ENCODE results near the gene NAA80. TPM values are rescaled to one million over a fixed set of nuclear protein-coding genes. Genes with fewer than 3 reads are reported as not detected.
A peak's percentile ranks its signal among the peaks of the same experiment; 100 is the strongest.

The NAA80 gene
- total and polyA plus RNA-seq, 2 of the 13 experiments (the other 11 are each of a cell fraction or from before 2014, with no cell fraction given), result 3.4 to 8.7 TPM

DNA sequence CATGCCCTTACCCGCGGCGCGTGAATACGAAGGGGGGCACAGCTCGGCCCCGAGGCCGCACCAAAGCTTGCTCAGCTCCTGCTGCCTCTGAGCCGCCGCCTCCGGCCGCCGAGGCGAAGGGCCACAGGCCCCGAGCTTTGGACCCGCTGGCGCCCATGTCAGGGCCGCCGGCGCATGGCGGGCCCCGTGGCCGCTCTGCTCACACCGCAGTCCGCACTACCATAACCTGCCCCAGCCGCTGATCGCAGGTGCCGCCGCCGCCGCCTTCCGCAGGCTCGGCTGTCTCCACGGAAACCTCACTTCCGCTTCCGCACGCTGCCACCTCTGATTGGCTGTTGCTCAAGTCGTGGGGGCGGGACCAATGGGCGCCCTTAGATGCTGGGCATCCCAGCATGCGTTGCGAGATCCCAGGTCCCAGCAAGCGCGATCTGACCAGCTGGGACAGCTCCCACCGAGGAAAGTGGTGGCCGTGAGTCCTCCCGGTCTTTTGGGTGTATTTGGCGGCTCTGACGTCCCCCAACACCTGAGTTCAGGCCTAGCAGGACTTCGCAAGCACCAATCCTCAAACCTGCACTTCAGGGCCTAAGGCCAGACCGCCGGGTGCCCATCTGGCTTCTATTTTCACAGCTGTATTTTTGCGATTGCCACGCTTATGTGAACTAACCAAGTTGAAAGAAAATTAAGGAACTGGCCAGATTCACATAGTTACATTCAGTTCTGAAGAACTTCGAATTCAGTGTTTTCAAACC lies 28.9 kb upstream of the NAA80 start, which contains the start of gene TUSC2 (continued):
- TF ChIP-seq, protein P1, sequence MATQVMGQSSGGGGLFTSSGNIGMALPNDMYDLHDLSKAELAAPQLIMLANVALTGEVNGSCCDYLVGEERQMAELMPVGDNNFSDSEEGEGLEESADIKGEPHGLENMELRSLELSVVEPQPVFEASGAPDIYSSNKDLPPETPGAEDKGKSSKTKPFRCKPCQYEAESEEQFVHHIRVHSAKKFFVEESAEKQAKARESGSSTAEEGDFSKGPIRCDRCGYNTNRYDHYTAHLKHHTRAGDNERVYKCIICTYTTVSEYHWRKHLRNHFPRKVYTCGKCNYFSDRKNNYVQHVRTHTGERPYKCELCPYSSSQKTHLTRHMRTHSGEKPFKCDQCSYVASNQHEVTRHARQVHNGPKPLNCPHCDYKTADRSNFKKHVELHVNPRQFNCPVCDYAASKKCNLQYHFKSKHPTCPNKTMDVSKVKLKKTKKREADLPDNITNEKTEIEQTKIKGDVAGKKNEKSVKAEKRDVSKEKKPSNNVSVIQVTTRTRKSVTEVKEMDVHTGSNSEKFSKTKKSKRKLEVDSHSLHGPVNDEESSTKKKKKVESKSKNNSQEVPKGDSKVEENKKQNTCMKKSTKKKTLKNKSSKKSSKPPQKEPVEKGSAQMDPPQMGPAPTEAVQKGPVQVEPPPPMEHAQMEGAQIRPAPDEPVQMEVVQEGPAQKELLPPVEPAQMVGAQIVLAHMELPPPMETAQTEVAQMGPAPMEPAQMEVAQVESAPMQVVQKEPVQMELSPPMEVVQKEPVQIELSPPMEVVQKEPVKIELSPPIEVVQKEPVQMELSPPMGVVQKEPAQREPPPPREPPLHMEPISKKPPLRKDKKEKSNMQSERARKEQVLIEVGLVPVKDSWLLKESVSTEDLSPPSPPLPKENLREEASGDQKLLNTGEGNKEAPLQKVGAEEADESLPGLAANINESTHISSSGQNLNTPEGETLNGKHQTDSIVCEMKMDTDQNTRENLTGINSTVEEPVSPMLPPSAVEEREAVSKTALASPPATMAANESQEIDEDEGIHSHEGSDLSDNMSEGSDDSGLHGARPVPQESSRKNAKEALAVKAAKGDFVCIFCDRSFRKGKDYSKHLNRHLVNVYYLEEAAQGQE (IDR thresholded peaks at IDR 0.05; ENCODE audit: borderline replicate concordance in 1 of 2, low read depth in 1 of 2, low read length in 2 of 2), result peak in 1 of 2 experiments; percentile 50; a peak in 1 of 4 replicates
- TF ChIP-seq PTBP1 (IDR thresholded peaks at IDR 0.05; ENCODE audit: low read depth, low read length, poor library complexity, severe bottlenecking) (no peak), RNF2 (conservative IDR thresholded peaks at IDR 0.05; ENCODE audit: low read depth) (no peak), ZNF563 (CRISPR knock-in tag; IDR thresholded peaks at IDR 0.05) (peak; percentile 51; the same call in 1 of the 2 replicates), SCMH1 (CRISPR knock-in tag; IDR thresholded peaks at IDR 0.05; ENCODE audit: borderline replicate concordance) (no peak), PPARG (CRISPR knock-in tag; conservative IDR thresholded peaks at IDR 0.05) (0 out of 2 replicates have a peak, but pooled peaks have one; percentile 13), ERF (CRISPR knock-in tag; IDR thresholded peaks at IDR 0.05) (no peak), ZNF619 (CRISPR knock-in tag; IDR thresholded peaks at IDR 0.05) (peak; percentile 47; the same call in 1 of the 2 replicates), ZNF282 (IDR thresholded peaks at IDR 0.05; ENCODE audit: partially characterized antibody) (no peak), CBX2 (IDR thresholded peaks at IDR 0.05; ENCODE audit: low read depth, low read length) (no peak), CBX2 (CRISPR knock-in tag; IDR thresholded peaks at IDR 0.05; ENCODE audit: low read depth) (no peak), SRSF4 (IDR thresholded peaks at IDR 0.05; ENCODE audit: low read depth, low read length, poor library complexity, severe bottlenecking) (no peak), ZNF432 (CRISPR knock-in tag; IDR thresholded peaks at IDR 0.05; ENCODE audit: borderline replicate concordance) (no peak), ZNF180 (CRISPR knock-in tag; IDR thresholded peaks at IDR 0.05; ENCODE audit: borderline replicate concordance, low read depth) (no peak), ZNF138 (CRISPR knock-in tag; IDR thresholded peaks at IDR 0.05; ENCODE audit: low read depth) (no peak), ZKSCAN1 (IDR thresholded peaks at IDR 0.05; ENCODE audit: low read length) (no peak)
- TF ChIP-seq, protein P2, sequence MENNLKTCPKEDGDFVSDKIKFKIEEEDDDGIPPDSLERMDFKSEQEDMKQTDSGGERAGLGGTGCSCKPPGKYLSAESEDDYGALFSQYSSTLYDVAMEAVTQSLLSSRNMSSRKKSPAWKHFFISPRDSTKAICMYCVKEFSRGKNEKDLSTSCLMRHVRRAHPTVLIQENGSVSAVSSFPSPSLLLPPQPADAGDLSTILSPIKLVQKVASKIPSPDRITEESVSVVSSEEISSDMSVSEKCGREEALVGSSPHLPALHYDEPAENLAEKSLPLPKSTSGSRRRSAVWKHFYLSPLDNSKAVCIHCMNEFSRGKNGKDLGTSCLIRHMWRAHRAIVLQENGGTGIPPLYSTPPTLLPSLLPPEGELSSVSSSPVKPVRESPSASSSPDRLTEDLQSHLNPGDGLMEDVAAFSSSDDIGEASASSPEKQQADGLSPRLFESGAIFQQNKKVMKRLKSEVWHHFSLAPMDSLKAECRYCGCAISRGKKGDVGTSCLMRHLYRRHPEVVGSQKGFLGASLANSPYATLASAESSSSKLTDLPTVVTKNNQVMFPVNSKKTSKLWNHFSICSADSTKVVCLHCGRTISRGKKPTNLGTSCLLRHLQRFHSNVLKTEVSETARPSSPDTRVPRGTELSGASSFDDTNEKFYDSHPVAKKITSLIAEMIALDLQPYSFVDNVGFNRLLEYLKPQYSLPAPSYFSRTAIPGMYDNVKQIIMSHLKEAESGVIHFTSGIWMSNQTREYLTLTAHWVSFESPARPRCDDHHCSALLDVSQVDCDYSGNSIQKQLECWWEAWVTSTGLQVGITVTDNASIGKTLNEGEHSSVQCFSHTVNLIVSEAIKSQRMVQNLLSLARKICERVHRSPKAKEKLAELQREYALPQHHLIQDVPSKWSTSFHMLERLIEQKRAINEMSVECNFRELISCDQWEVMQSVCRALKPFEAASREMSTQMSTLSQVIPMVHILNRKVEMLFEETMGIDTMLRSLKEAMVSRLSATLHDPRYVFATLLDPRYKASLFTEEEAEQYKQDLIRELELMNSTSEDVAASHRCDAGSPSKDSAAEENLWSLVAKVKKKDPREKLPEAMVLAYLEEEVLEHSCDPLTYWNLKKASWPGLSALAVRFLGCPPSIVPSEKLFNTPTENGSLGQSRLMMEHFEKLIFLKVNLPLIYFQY (CRISPR knock-in tag; IDR thresholded peaks at IDR 0.05; ENCODE audit: borderline replicate concordance), result no peak; the same call in 1 of the 2 replicates
- TF ChIP-seq, protein P3, sequence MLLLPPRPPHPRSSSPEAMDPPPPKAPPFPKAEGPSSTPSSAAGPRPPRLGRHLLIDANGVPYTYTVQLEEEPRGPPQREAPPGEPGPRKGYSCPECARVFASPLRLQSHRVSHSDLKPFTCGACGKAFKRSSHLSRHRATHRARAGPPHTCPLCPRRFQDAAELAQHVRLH (CRISPR knock-in tag; IDR thresholded peaks at IDR 0.05; ENCODE audit: borderline replicate concordance, low read depth), result 0 out of 2 replicates have a peak, but pooled peaks have one; percentile 35
- TF ChIP-seq, protein P4, sequence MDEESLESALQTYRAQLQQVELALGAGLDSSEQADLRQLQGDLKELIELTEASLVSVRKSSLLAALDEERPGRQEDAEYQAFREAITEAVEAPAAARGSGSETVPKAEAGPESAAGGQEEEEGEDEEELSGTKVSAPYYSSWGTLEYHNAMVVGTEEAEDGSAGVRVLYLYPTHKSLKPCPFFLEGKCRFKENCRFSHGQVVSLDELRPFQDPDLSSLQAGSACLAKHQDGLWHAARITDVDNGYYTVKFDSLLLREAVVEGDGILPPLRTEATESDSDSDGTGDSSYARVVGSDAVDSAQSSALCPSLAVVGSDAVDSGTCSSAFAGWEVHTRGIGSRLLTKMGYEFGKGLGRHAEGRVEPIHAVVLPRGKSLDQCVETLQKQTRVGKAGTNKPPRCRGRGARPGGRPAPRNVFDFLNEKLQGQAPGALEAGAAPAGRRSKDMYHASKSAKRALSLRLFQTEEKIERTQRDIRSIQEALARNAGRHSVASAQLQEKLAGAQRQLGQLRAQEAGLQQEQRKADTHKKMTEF (CRISPR knock-in tag; IDR thresholded peaks at IDR 0.05), result peak; percentile 80; the same call in 1 of the 2 replicates
